Stimulated activated CD8-positive, alpha-beta memory T cell treated with anti-CD3 and anti-CD28 coated beads, Interleukin-7, amount 100 ng/mL, for 48 hours (primary cell): ENCODE measurements around the gene FLCN.

Experiments used
- DNase-seq, 2 donors: peaks; one replicate each; pipeline ENCODE4 v3.0.0-alpha.2; 2020; ENCODE audit warnings: low read depth in 1 of 2; ENCODE audit errors: extremely low read depth in 1 of 2

The FLCN gene

DNA sequence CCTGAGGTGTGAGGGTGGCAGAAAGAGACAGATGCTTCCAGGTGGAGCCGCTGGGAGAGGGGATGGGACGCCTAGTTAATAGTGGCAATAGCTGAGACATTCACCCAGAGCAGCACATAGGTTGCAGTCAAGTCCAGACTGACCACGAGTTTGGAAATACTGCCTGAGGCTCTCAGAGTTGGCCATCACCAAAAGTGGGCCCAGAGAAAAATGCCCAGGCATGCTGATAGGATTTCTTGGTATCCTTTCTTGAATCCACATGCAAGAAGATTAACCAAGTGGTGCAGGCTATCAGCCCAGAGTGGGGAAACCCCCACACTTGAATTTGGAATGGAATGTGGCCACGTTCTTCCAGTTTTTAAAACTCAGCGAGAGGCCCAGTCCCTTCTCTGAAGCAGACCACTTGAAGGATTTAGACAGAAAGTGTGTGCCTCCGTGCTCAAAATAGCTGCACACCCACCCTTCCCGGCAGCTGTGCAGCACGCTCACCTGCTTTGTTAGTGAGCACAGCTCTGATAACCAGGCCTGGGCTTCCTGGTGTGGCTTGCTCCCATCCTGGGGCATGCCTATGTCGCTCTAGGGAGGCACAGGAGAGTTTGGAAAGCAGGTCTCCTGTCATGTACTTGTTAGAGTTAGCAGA, 66.5 kb downstream of the FLCN start:
- no peak for DNase-seq

DNA sequence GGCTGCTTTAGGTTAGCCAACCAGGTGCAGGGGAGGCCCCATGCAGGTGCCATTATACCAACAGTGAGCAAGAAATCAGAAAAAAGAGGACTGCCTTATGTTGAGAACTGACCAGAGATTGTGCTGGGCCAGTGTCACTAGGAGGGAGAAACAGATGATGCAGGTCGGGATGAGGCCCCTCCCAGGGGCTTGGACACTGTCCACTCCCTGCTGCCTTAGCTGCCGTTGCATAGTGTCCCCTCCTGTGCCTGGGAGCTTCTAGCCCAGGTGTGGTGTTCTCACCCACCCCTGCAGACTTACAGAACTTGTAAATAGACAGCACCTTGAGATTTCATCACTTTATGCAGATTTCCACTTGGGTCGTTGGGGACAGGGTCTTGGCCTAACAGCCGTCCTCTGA, 67.6 kb downstream of the FLCN start:
- DNase-seq: no peak

GRCh38 chr17:17168401-17168800, 68.6 kb downstream of the FLCN start:
- no peak for DNase-seq

GRCh38 chr17:17167986-17168385, 69.0 kb downstream of the FLCN start:
- no peak for DNase-seq

GRCh38 chr17:17167356-17167755, 69.6 kb downstream of the FLCN start:
- no peak for DNase-seq

DNA sequence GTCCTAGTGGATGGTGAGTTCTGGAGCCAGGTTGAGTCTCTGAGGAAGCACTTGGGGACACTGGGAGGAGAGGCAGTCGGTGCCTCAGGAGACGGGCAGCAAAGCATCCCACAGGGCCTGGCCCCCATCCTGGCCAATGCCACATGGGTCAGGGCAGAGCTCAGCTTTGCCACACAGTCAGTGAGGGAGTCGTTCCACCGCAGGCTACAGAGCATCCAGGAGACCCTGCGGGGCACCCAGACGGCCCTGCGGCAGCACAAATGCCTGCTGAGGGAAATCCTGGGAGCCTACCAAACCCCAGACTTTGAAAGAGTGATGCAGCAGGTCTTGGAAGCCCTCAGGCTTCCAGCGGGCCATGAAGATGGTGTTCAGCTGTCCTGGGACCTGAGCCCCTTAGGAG, 70.5 kb downstream of the FLCN start:
- no peak for DNase-seq

DNA sequence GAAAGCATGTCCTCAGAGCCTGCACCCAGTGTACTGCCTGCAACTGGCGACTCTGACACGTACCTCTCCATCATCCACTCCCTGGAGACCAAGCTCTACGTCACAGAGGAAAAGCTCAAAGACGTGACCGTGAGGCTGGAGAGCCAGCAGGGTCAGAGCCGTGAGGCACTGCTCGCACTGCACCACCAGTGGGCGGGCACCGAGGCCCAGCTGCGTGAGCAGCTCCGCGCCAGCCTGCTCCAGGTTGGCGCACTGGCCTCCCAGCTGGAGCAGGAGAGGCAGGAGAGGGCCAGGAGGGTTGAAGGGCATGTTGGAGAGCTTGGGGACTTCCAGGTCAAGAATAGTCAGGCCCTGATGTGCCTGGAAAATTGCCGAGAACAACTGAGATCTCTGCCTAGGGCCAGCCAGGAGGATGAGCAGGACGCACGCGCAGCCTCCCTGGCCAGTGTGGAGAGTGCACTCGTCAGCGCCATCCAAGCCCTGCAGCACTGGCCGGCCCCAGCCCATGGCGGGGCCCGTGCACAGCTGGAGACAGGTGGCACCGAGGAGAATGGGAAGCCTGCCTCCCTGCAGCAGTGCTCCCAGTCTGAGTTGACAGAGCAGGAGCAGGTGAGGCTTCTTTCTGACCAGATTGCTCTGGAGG, 71.2 kb downstream of the FLCN start:
- no peak for DNase-seq

DNA sequence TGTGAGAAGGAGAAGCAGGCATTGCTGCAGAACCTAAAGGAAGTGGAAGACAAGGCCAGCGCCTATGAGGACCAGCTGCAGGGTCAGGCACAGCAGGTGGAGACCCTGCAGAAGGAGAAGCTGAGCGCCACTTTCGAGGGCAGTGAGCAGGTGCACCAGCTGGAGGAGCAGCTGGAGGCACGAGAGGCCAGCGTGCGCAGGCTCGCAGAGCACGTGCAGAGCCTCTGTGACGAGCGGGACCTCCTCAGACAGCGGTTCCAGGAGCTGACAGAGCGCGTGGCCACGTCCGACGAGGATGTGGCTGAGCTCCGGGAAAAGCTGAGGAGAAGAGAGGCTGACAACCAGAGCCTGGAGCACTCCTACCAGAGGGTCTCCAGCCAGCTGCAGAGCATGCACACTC, 72.3 kb downstream of the FLCN start:
- no peak for DNase-seq

DNA sequence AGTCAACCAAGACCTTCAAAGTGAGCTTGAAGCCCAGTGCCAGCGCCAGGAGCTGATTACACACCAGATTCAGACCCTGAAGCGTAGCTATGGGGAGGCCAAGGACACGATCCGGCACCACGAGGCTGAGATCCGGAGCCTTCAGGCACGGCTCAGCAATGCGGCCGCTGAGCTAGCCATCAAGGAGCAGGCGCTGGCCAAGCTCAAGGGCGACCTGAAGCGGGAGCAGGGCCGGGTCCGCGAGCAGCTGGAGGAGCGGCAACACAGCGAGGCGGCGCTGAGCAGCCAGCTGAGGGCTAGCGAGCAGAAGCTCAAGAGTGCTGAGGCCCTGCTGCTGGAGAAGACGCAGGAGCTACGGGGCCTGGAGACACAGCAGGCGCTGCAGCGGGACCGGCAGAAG, 72.8 kb downstream of the FLCN start:
- no peak for DNase-seq
